Measurements from ENCODE around the gene SRGAP1. TPM values are rescaled to one million over a fixed set of nuclear protein-coding genes. Genes with fewer than 3 reads are reported as not detected.
"Not testable (repeated sequence)": the region's sequence is repeated elsewhere in the genome, so short reads cannot be mapped to it uniquely, and the experiment has no call there.

SRGAP1 gene
- polyA plus RNA-seq, 1 donor from 2014 or later: not detected

GRCh38 chr12:63994704-63995103, 150.2 kb downstream of the SRGAP1 start:
- no peak overlapping the region for H3K27ac Mint-ChIP-seq
- no peak overlapping the region for H3K4me3 Mint-ChIP-seq
- peaks cover 5% of the 10 kb centered on the region for H3K27me3 Mint-ChIP-seq
- H3K36me3 Mint-ChIP-seq: no peaks in the 10 kb centered on the region
- no peaks in the 10 kb centered on the region for H3K4me1 Mint-ChIP-seq
- H3K9me3 Mint-ChIP-seq: no peaks in the 10 kb centered on the region

- Mint-ChIP-seq H3K27me3 (peaks cover 5% of the 10 kb centered on the region), H3K4me3 (no peak overlapping the region), H3K4me1 (no peaks in the 10 kb centered on the region), H3K9me3 (no peaks in the 10 kb centered on the region), H3K27ac (no peak overlapping the region), H3K36me3 (no peaks in the 10 kb centered on the region)
These were observed 151.0 kb downstream of the SRGAP1 start for GRCh38 chr12:63995512-63995911.

GRCh38 chr12:63996556-63996955, 152.1 kb downstream of the SRGAP1 start:
- Mint-ChIP-seq H3K9me3 (no peaks in the 10 kb centered on the region), H3K36me3 (no peaks in the 10 kb centered on the region), H3K27ac (no peak overlapping the region), H3K4me3 (no peak overlapping the region), H3K27me3 (peaks cover 5% of the 10 kb centered on the region), H3K4me1 (no peaks in the 10 kb centered on the region)

- no peaks in the 10 kb centered on the region for H3K9me3 Mint-ChIP-seq
- H3K27me3 Mint-ChIP-seq: peaks cover 2% of the 10 kb centered on the region
- H3K4me1 Mint-ChIP-seq: no peaks in the 10 kb centered on the region
- H3K4me3 Mint-ChIP-seq: no peak overlapping the region
- no peaks in the 10 kb centered on the region for H3K36me3 Mint-ChIP-seq
- no peak overlapping the region for H3K27ac Mint-ChIP-seq
These were observed 152.7 kb downstream of the SRGAP1 start for GRCh38 chr12:63997198-63997597.

- no peaks in the 10 kb centered on the region for H3K27me3 Mint-ChIP-seq
- H3K9me3 Mint-ChIP-seq: peaks cover 0 to 2% (median 0%) of the 10 kb centered on the region in 3 donors
These were observed 154.1 kb downstream of the SRGAP1 start for GRCh38 chr12:63998584-63998983.

GRCh38 chr12:63999853-64000252, 155.4 kb downstream of the SRGAP1 start:
- H3K27ac Mint-ChIP-seq: no peak overlapping the region
- H3K36me3 Mint-ChIP-seq: no peaks in the 10 kb centered on the region
- no peaks in the 10 kb centered on the region for H3K4me1 Mint-ChIP-seq
- peaks cover 0 to 2% (median 0%) of the 10 kb centered on the region in 3 donors for H3K9me3 Mint-ChIP-seq
- H3K4me3 Mint-ChIP-seq: no peak overlapping the region
- H3K27me3 Mint-ChIP-seq: no peaks in the 10 kb centered on the region

More at GRCh38 chr12:63998584-63998983, 154.1 kb downstream of the SRGAP1 start:
- Mint-ChIP-seq H3K4me1 (no peaks in the 10 kb centered on the region), H3K27ac (no peak overlapping the region), H3K4me3 (no peak overlapping the region), H3K36me3 (no peaks in the 10 kb centered on the region)

GRCh38 chr12:64001439-64001838, 156.9 kb downstream of the SRGAP1 start:
- no peaks in the 10 kb centered on the region for H3K36me3 Mint-ChIP-seq
- H3K4me1 Mint-ChIP-seq: no peaks in the 10 kb centered on the region
- H3K27me3 Mint-ChIP-seq: no peaks in the 10 kb centered on the region
- peaks cover 0 to 4% (median 0%) of the 10 kb centered on the region in 3 donors for H3K9me3 Mint-ChIP-seq
- no peak overlapping the region for H3K4me3 Mint-ChIP-seq
- no peak overlapping the region for H3K27ac Mint-ChIP-seq

- Mint-ChIP-seq H3K9me3 (peaks cover 0 to 4% (median 0%) of the 10 kb centered on the region in 3 donors), H3K27ac (no peak overlapping the region), H3K36me3 (no peaks in the 10 kb centered on the region), H3K4me1 (no peaks in the 10 kb centered on the region), H3K27me3 (no peaks in the 10 kb centered on the region), H3K4me3 (no peak overlapping the region)
These were observed 160.1 kb downstream of the SRGAP1 start for GRCh38 chr12:64004641-64005040.

- Mint-ChIP-seq H3K36me3 (no peaks in the 10 kb centered on the region), H3K4me3 (no peak overlapping the region), H3K27ac (no peak overlapping the region), H3K4me1 (no peaks in the 10 kb centered on the region), H3K27me3 (no peaks in the 10 kb centered on the region), H3K9me3 (peaks cover 0 to 4% (median 0%) of the 10 kb centered on the region in 3 donors)
These were observed 161.8 kb downstream of the SRGAP1 start for GRCh38 chr12:64006211-64006825.

GRCh38 chr12:64007853-64008252, 163.4 kb downstream of the SRGAP1 start:
- Mint-ChIP-seq H3K4me3 (no peak overlapping the region), H3K27ac (no peak overlapping the region), H3K4me1 (no peaks in the 10 kb centered on the region), H3K9me3 (peaks cover 0 to 2% (median 0%) of the 10 kb centered on the region in 3 donors), H3K36me3 (no peaks in the 10 kb centered on the region), H3K27me3 (no peaks in the 10 kb centered on the region)

GRCh38 chr12:64008596-64008995, 164.1 kb downstream of the SRGAP1 start:
- H3K36me3 Mint-ChIP-seq: no peaks in the 10 kb centered on the region
- H3K4me3 Mint-ChIP-seq: no peak overlapping the region
- H3K4me1 Mint-ChIP-seq: no peaks in the 10 kb centered on the region
- no peak overlapping the region for H3K27ac Mint-ChIP-seq
- H3K27me3 Mint-ChIP-seq: no peaks in the 10 kb centered on the region
- H3K9me3 Mint-ChIP-seq: peaks cover 0 to 2% (median 0%) of the 10 kb centered on the region in 3 donors

GRCh38 chr12:64009321-64010068, 165.0 kb downstream of the SRGAP1 start:
- no peaks in the 10 kb centered on the region for H3K27me3 Mint-ChIP-seq

GRCh38 chr12:64010069-64010686, 165.7 kb downstream of the SRGAP1 start:
- H3K4me1 Mint-ChIP-seq: no peaks in the 10 kb centered on the region
- no peaks in the 10 kb centered on the region for H3K36me3 Mint-ChIP-seq

More at GRCh38 chr12:64009321-64010068, 165.0 kb downstream of the SRGAP1 start:
- Mint-ChIP-seq H3K27ac (no peak overlapping the region), H3K4me1 (no peaks in the 10 kb centered on the region), H3K9me3 (peaks cover 0 to 2% (median 0%) of the 10 kb centered on the region in 3 donors), H3K4me3 (no peak overlapping the region), H3K36me3 (no peaks in the 10 kb centered on the region)

GRCh38 chr12:64016521-64016920, 172.0 kb downstream of the SRGAP1 start:
- H3K9me3 Mint-ChIP-seq: no peaks in the 10 kb centered on the region
- no peaks in the 10 kb centered on the region for H3K27me3 Mint-ChIP-seq
- no peaks in the 10 kb centered on the region for H3K36me3 Mint-ChIP-seq
- no peaks in the 10 kb centered on the region for H3K4me1 Mint-ChIP-seq
- no peak overlapping the region for H3K27ac Mint-ChIP-seq
- no peak overlapping the region for H3K4me3 Mint-ChIP-seq

More at GRCh38 chr12:64010069-64010686, 165.7 kb downstream of the SRGAP1 start:
- no peaks in the 10 kb centered on the region for H3K27me3 Mint-ChIP-seq
- peaks cover 0 to 2% (median 0%) of the 10 kb centered on the region in 3 donors for H3K9me3 Mint-ChIP-seq
- no peak overlapping the region for H3K4me3 Mint-ChIP-seq
- no peak overlapping the region for H3K27ac Mint-ChIP-seq

- H3K36me3 Mint-ChIP-seq, H3K9me3 Mint-ChIP-seq, H3K27ac Mint-ChIP-seq, H3K27me3 Mint-ChIP-seq, H3K4me1 Mint-ChIP-seq, H3K4me3 Mint-ChIP-seq: not testable (repeated sequence)
These were observed 173.6 kb downstream of the SRGAP1 start for GRCh38 chr12:64018116-64018515.

Data from IgD-negative memory B cell (primary cell).